Fibroblast of mammary gland (primary cell): ENCODE measurements around the gene LSS.

Experiments
- DNase-seq: peaks from one replicate; pipeline ENCODE4 v3.0.0-alpha.2; 2010; ENCODE audit warnings: low read depth
- H3K4me3 ChIP-seq: 2 replicates; pipeline ENCODE4 v1.5.1; 2011; ENCODE audit warnings: low read depth, mild to moderate bottlenecking, low read length, moderate library complexity; ENCODE audit not compliant: control insufficient read depth
- TF ChIP-seq, protein P1 (sequence below): conservative IDR thresholded peaks from 2 replicates; pipeline ENCODE4 v1.5.1; 2011; ENCODE audit warnings: low read depth, low read length, inconsistent platforms; ENCODE audit not compliant: control insufficient read depth, insufficient read depth

LSS gene

DNA sequence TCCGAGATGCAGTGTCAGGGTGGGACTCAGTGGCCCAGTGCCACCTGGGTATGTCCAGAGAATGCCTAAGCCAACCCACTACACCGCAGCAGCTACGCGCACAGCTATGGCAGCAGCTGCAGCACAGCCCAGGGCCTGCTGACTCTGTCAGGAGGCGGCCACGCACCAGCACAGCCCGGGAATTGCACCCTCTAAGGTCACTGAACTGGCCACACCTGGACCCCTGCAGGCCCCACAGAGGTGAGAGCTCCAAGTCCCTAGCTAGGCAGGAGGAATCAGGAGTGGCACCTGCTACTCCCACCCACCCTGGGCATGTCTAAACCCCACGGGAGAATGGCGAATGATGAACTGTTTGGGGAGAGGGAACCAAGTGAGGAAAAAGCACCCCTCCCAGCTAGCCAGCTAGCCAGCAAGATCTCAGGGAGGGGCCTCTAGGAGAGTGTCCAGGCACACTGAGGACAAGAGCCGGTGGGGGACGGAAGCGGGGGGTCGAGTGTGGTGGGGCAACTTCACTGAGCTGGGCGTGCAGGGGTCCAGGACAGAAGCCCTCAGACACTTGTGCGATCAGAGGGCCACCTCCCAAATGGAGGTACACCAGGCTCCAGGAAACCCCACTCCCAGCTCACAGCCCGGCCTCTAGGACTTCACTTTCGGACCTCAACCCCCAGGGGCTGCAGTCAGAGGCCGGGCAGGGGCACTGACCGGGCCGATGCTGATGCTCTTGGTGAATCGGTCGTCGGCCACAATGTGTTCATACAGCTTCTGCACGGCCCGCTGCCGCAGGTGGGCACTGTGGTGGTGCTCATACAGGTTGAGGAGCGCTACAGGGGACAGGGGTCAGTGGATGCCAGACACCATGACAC is 13.9 kb downstream of the LSS start:
- H3K4me3 ChIP-seq: no peak overlapping the region
- TF ChIP-seq, protein P1, sequence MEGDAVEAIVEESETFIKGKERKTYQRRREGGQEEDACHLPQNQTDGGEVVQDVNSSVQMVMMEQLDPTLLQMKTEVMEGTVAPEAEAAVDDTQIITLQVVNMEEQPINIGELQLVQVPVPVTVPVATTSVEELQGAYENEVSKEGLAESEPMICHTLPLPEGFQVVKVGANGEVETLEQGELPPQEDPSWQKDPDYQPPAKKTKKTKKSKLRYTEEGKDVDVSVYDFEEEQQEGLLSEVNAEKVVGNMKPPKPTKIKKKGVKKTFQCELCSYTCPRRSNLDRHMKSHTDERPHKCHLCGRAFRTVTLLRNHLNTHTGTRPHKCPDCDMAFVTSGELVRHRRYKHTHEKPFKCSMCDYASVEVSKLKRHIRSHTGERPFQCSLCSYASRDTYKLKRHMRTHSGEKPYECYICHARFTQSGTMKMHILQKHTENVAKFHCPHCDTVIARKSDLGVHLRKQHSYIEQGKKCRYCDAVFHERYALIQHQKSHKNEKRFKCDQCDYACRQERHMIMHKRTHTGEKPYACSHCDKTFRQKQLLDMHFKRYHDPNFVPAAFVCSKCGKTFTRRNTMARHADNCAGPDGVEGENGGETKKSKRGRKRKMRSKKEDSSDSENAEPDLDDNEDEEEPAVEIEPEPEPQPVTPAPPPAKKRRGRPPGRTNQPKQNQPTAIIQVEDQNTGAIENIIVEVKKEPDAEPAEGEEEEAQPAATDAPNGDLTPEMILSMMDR: no peak

DNA sequence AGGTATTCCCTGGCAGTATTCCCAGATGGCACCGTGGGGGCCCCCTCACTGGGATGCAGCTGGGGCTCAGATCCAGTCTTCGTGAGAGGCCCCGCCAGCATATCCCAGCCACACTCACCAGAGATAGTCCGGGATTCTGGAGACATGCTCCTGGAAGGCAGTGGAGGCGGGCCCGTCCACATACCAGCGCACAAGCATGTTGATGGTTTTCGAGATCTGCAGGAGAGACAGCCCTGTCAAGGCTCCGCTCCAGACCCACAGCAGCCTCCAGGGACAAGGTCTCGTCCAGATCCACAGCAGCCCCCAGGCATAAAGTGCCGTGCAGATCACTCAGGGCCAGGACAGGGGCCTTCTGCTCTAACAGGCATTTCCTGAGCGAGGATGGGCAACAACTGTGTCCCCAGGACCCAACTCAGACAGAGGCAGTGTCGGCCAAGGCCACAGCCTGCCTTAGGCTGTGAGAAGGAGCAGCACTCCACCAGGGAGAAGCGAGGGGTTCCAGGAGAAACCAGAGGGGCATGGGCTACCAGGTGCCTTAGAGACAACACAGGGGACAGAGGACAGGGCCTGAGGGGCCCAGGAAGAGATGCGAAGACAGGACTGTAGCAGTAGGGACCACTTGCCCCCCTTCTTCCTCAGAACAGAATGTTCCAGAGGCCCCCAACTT is 14.8 kb downstream of the LSS start:
- H3K4me3 ChIP-seq: no peak overlapping the region
- TF ChIP-seq, protein P1: no peak
- no peak for DNase-seq

More for the DNA sequence above, 13.9 kb downstream of the LSS start:
- DNase-seq: no peak

DNA sequence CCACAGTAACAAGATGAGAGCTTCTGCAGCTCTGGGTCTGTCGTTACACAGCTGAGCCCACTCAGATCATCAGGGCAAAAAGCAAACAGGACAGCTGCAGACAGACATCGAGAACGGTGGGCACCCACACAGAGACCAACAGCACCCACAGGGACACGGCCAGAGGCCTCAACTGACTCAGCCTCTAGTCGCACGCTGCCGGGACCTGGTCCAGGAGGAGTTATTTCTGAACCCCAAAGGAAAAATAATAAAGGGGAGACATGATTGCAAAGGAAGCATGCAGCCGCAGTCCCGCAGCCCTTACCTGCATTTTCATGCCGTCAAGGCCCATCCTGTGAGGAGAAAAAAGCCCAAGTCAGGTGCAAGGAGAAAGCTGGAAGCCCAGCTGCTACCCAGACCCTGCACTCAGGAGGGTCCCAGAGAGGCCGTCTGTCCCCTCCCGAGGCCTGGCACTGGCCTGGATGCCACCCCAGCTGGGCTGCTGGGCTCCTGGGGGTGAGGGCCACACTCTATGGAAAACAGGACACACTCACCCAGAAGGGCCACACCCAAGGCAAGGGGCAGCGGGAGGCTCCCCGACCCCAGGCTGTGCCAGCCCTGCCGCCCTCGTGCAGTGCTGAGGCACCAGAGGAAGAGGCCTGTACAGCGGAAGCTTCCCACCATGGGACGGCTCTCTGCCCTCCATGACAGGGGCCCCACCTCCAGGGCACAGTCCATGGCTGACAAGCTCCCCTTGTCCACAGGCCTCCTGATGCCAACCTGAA is 15.7 kb downstream of the LSS start:
- H3K4me3 ChIP-seq: no peak overlapping the region
- TF ChIP-seq, protein P1: no peak
- DNase-seq: no peak

DNA sequence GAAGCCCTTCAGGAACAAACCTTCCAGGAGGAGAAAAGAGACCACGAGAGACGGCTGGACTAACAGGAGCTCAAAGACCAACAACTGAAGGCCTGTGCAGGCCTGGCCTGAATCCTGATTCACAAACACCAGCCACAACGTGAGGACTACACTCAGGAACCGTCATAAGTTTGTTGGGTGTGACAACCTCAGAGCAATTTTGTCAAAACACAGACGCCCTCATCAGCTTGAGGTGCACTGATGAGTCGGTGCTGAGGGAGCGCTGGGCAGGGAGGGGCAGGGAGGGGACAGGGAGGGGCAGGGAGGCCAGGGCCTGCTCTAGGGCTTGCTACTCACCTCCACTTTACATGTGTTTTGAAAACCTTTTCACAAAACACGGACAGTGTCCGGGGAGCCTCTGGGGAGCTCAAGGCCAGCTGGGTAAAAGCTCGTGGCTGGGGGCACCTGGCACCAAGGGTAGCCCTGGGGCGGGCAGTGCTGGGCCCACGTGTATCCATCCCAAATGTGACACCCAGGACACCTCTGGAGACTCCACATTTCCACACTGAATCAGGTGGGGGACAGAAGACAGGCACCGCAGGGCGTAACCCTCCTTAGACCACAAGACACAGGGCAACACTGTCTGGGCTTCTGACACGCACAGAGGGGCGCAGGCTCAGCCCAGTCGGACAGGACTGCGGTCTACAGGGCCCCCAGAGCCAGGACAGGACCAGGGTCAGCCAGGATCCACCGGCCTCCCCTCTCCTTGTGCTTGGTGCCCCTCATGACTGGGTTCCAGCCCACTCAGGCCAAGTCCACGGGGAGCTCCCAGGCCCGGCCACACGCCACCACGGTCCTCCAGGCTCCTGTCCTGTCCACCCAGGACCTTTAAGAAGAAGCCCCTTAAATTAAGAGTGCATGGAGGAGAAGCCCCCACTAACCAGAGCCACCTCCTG is 16.5 kb downstream of the LSS start:
- peak; percentile 21 for DNase-seq
- TF ChIP-seq, protein P1: no peak
- H3K4me3 ChIP-seq: no peak overlapping the region

DNA sequence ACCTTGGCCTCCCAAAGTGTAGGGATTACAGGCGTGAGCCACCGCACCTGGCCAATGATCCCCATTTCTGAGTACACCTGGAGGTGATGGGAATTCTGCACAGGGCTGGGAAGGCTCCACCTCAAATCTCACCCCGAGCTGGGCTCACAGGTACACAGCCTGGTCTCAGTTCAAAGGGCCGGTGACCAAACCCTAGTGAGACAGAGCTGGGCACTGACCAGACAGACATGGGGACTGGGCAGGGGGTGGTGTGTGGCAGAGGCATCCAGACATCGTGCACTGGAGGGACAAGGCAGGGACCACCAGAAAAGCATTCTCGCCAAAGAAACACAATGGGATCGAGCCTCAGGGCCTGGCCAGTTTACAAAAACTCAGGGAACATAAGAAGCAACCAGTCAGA is 17.2 kb downstream of the LSS start:
- TF ChIP-seq, protein P1: no peak

DNA sequence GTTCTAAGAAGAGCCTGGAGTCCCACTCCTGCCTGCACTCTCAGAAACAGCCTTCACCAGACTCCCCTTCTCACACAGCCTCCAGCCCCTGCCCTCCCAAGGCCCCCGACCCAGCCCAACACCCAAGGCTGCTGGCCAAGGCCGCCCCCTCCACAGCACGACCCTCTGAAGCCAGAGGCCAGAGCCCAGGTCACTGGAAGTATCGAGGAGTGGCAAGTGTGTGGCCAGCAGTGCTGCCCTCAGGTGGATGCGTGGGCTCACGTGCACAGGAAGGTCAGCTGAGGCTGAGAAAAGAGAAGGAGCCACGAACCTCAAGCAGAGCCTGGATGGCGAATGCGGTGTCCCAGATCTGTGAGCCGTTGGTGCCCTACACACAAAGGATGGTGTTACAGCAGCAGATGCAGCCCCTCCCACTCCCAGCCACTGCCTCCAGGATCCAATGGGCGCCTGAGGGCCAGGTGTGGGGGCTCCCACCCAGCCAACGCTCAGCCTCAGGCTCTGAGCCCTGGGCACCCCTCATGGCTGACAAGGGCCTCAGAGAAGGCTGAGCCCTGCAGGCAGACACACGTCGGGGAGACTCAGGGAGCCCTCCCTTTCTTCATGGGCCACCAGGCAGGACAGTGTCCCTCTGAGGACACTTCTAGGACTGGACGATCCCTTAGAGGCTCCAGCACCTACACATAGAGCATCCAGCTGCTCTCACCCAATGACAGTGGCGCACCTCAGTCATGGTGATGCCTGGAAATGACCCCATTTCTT is 18.0 kb downstream of the LSS start:
- no peak for DNase-seq
- no peak overlapping the region for H3K4me3 ChIP-seq
- TF ChIP-seq, protein P1: no peak

More for the DNA sequence above, 17.2 kb downstream of the LSS start:
- no peak overlapping the region for H3K4me3 ChIP-seq
- DNase-seq: no peak
